Vagina (tissue), 2 donors: ENCODE results near the gene PRUNE2.

Experiments
- POLR2AphosphoS5 ChIP-seq, 2 donors: sonication (generic); formaldehyde crosslinking; IDR thresholded peaks; one replicate each; pipeline ENCODE4 v1.9.0; 2017; ENCODE audit warnings: antibody characterized with exemption in 2 of 2, mild to moderate bottlenecking in 2 of 2, low read depth in 1 of 2; ENCODE audit not compliant: insufficient read depth in 1 of 2
- TF ChIP-seq, protein P1 (sequence below), 3 experiments: fragments of 450-650 bp in 2 of 3; fragments of 200-600 bp in 1 of 3; sonication (generic) in 1 of 3; IDR thresholded peaks; one replicate each; pipeline ENCODE4 v1.5.1; 2017 to 2019; ENCODE audit warnings: antibody characterized with exemption in 3 of 3, mild to moderate bottlenecking in 2 of 3, moderate library complexity in 2 of 3

DNA sequence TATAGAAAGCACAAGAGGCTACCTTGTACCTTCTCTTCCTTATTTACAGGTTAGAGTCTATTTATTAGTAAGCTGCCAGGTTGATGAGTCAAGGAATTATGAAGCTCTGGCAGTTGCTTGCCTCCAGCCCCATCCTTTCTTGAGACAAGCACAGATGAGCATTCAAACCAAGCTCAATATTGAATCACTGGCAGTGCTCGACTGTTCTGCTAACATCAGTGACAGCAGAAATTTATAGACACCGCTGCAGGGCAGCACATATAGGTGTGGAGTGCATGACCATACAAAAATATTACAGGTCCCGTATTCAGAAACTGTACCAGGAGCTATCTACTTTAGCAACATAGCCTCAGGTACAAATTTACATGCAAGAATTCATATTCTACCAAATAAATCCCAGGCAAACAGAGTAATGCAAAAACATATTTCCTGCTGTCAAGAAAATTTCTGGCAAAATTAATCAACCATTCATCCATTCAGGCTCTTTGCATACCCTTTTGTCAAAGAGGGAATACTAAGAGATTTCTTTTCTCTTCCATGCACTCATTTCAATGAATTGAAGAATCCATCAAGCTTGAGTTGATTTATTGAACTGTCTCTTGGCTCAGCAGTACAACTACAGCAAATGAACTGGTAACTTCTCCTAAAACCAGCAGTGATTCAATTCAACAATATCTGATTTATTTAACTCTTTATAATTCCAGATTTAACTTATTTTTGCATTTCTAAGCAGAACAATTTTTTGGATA, 168.6 kb downstream of the PRUNE2 start:
- TF ChIP-seq, protein P1, sequence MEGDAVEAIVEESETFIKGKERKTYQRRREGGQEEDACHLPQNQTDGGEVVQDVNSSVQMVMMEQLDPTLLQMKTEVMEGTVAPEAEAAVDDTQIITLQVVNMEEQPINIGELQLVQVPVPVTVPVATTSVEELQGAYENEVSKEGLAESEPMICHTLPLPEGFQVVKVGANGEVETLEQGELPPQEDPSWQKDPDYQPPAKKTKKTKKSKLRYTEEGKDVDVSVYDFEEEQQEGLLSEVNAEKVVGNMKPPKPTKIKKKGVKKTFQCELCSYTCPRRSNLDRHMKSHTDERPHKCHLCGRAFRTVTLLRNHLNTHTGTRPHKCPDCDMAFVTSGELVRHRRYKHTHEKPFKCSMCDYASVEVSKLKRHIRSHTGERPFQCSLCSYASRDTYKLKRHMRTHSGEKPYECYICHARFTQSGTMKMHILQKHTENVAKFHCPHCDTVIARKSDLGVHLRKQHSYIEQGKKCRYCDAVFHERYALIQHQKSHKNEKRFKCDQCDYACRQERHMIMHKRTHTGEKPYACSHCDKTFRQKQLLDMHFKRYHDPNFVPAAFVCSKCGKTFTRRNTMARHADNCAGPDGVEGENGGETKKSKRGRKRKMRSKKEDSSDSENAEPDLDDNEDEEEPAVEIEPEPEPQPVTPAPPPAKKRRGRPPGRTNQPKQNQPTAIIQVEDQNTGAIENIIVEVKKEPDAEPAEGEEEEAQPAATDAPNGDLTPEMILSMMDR (IDR thresholded peaks at IDR 0.05), result no peak
- TF ChIP-seq POLR2AphosphoS5 (IDR thresholded peaks at IDR 0.05; ENCODE audit: insufficient read depth in 1 of 2, low read depth in 1 of 2), result no peak
